Glutamatergic neuron (in vitro differentiated cells): ENCODE measurements around the gene HSF4. TPM values are rescaled to one million over a fixed set of nuclear protein-coding genes. Genes with fewer than 3 reads are reported as not detected.

Experiments used
- DNase-seq: peaks from one replicate; pipeline ENCODE4 v3.0.0; 2022
- H3K27ac Mint-ChIP-seq: one replicate; pipeline ENCODE4 v1.8.0; 2020; ENCODE audit warnings: mild to moderate bottlenecking, mixed read lengths, inconsistent platforms; ENCODE audit not compliant: unreplicated experiment
- H3K27me3 Mint-ChIP-seq: one replicate; pipeline ENCODE4 v1.8.0; 2020; ENCODE audit warnings: mild to moderate bottlenecking, moderate library complexity, mixed read lengths, inconsistent platforms; ENCODE audit not compliant: unreplicated experiment
- H3K36me3 Mint-ChIP-seq: one replicate; pipeline ENCODE4 v1.8.0; 2020; ENCODE audit warnings: mild to moderate bottlenecking, mixed read lengths, inconsistent platforms; ENCODE audit not compliant: unreplicated experiment
- H3K4me1 Mint-ChIP-seq: one replicate; pipeline ENCODE4 v1.8.0; 2020; ENCODE audit warnings: mild to moderate bottlenecking, low read depth, mixed read lengths, inconsistent platforms; ENCODE audit not compliant: unreplicated experiment
- H3K4me3 Mint-ChIP-seq: one replicate; pipeline ENCODE4 v1.8.0; 2020; ENCODE audit warnings: mild to moderate bottlenecking, mixed read lengths, inconsistent platforms; ENCODE audit not compliant: unreplicated experiment
- H3K9me3 Mint-ChIP-seq: one replicate; pipeline ENCODE4 v1.8.0; 2020; ENCODE audit warnings: mild to moderate bottlenecking, moderate library complexity, mixed read lengths, inconsistent platforms; ENCODE audit not compliant: unreplicated experiment
- CTCF ChIP-seq: fragments of 200-600 bp; sonication (generic); IDR thresholded peaks from one replicate; pipeline ENCODE4 v1.5.0; 2021; ENCODE audit not compliant: partially characterized antibody, unreplicated experiment
- total RNA-seq: library from RNA; stranded (reverse); fragmentation: NEBNext Ultra II Directional; extraction: Animal tissue kit (Norgen Biotek cat#: 25700); gene quantifications from one replicate; pipeline ENCODE4 v1.2.1, GENCODE V29; 2021; ENCODE audit not compliant: unreplicated experiment

Gene HSF4
- total RNA-seq, 1 donor from 2014 or later, result 7.2 TPM

GRCh38 chr16:67150047-67150832 is 14.3 kb upstream of the HSF4 start:
- Mint-ChIP-seq H3K4me1 (peaks cover 3% of the 10 kb centered on the region), H3K27ac (no peak overlapping the region), H3K27me3 (peaks cover 24% of the 10 kb centered on the region), H3K9me3 (peaks cover 3% of the 10 kb centered on the region), H3K36me3 (peaks cover 9% of the 10 kb centered on the region), H3K4me3 (no peak overlapping the region)
- peak; percentile 60 for TF ChIP-seq CTCF
- DNase-seq, result peak; percentile 67

GRCh38 chr16:67150833-67151396 is 13.6 kb upstream of the HSF4 start, which contains the start of gene B3GNT9:
Gene B3GNT9 (minus strand): TSS chr16:67150998. CDS start chr16:67150485, 513 bp downstream.
- H3K36me3 Mint-ChIP-seq, result peaks cover 9% of the 10 kb centered on the region
- peaks cover 24% of the 10 kb centered on the region for H3K27me3 Mint-ChIP-seq
- H3K27ac Mint-ChIP-seq, result no peak within 1 kb of the TSS
- TF ChIP-seq CTCF, result no peak
- peaks cover 3% of the 10 kb centered on the region for H3K4me1 Mint-ChIP-seq
- H3K9me3 Mint-ChIP-seq, result peaks cover 3% of the 10 kb centered on the region
- H3K4me3 Mint-ChIP-seq, result peak within 1 kb of the TSS; percentile 67
- DNase-seq, result peak; percentile 41

- Mint-ChIP-seq H3K4me1 (peaks cover 3% of the 10 kb centered on the region), H3K9me3 (peaks cover 3% of the 10 kb centered on the region), H3K4me3 (peak overlapping the region; percentile 67), H3K27me3 (peaks cover 29% of the 10 kb centered on the region), H3K27ac (no peak overlapping the region), H3K36me3 (peaks cover 9% of the 10 kb centered on the region)
- DNase-seq, result no peak
- TF ChIP-seq CTCF, result no peak
These were observed 13.0 kb upstream of the HSF4 start for GRCh38 chr16:67151431-67152097.

DNA sequence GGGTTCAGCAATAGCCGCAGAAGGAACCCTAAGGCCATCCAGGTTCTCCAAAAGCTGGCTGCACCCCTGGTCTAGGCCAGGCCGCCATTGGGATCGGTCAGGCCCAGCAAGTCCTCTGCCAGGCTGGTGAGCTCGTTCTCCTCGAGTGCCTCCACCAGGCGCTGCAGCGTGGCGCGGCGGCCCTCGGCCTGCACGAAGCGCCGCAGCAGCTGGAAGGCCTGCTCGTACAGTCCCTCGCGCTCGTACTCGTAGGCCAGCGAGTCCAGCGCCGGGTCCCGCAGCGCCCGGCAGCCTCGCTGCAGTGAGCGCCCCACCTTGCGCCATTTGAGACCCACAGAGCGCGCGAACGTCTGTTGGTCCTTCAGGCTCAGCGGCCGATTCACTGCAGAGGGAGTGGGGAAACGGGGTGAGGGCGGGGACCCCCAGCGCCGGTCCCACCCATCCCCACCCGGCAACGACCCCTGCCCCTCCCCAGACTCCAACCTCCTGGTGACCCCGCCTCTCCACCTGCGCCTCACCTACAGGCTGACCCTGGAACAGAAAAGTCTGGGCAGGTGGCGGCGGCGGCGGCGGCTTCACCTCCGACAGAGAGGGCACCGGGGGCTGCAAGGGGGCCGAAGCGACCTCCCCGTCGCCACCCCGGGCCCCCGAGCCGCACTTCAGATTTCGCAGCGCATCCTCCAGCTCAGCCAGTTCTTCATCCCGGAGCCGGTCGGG is 9.8 kb upstream of the HSF4 start:
- peak; percentile 44 for DNase-seq
- no peak overlapping the region for H3K27ac Mint-ChIP-seq
- H3K4me1 Mint-ChIP-seq, result peaks cover 5% of the 10 kb centered on the region
- H3K9me3 Mint-ChIP-seq, result peaks cover 4% of the 10 kb centered on the region
- H3K36me3 Mint-ChIP-seq, result peaks cover 4% of the 10 kb centered on the region
- peak overlapping the region; percentile 82 for H3K4me3 Mint-ChIP-seq
- TF ChIP-seq CTCF, result no peak
- H3K27me3 Mint-ChIP-seq, result peaks cover 38% of the 10 kb centered on the region
